MCF 10A (cell line): ENCODE results near the gene ASB4. TPM values are rescaled to one million over a fixed set of nuclear protein-coding genes. Genes with fewer than 3 reads are reported as not detected.

Source experiments
- BruUV-seq: library from RNA; stranded (reverse); fragments of 400-500 nt; replicated peaks from 2 replicates; lab custom pipeline; 2021; lab: Mats Ljungman, UMichigan
- CTCF ChIA-PET: fragments of 300-600 bp; sonication (Branson Sonifier 250); formaldehyde crosslinking; extraction: SDS; loops from one replicate; lab custom pipeline; 2021; ENCODE audit warnings: antibody characterized with exemption, inconsistent platforms; lab: Yijun Ruan, JAX
- POLR2A ChIA-PET: fragments of 300-600, 350-650 bp; sonication (Branson Sonifier 250); formaldehyde crosslinking; extraction: SDS; loops from one replicate; lab custom pipeline; 2020; ENCODE audit warnings: antibody characterized with exemption, inconsistent platforms; lab: Yijun Ruan, JAX
- DNase-seq: peaks from one replicate; pipeline ENCODE4 v3.0.0-alpha.2; 2018; ENCODE audit not compliant: unreplicated experiment
- H3K27ac Mint-ChIP-seq: one replicate; pipeline ENCODE4 v1.8.0; 2022; ENCODE audit warnings: mild to moderate bottlenecking, low read depth, mixed read lengths; ENCODE audit not compliant: unreplicated experiment
- H3K27me3 Mint-ChIP-seq: one replicate; pipeline ENCODE4 v1.8.0; 2022; ENCODE audit warnings: mixed read lengths; ENCODE audit not compliant: insufficient read depth, unreplicated experiment
- H3K36me3 Mint-ChIP-seq: one replicate; pipeline ENCODE4 v1.8.0; 2022; ENCODE audit warnings: mild to moderate bottlenecking, moderate library complexity, mixed read lengths; ENCODE audit not compliant: insufficient read depth, unreplicated experiment
- H3K4me1 Mint-ChIP-seq: one replicate; pipeline ENCODE4 v1.8.0; 2022; ENCODE audit warnings: mixed read lengths; ENCODE audit not compliant: insufficient read depth, unreplicated experiment
- H3K4me3 Mint-ChIP-seq: one replicate; pipeline ENCODE4 v1.8.0; 2022; ENCODE audit warnings: mild to moderate bottlenecking, moderate library complexity, mixed read lengths; ENCODE audit not compliant: unreplicated experiment
- H3K9me3 Mint-ChIP-seq: one replicate; pipeline ENCODE4 v1.8.0; 2022; ENCODE audit warnings: mixed read lengths; ENCODE audit not compliant: unreplicated experiment
- intact Hi-C: fragments of 100-400 bp; cut with micrococcal nuclease; formaldehyde crosslinking; loops from 2 replicates; pipeline ENCODE4 v1.14.1; 2022
- total RNA-seq: library from RNA; stranded (reverse); gene quantifications from 2 replicates; pipeline ENCODE4 v1.2.3, GENCODE V29; 2022
- TF ChIP-seq, protein P1 (sequence below): fragments of 200-600 bp; IDR thresholded peaks from one replicate; pipeline ENCODE4 v1.8.0; 2022; ENCODE audit warnings: antibody characterized with exemption, mild to moderate bottlenecking; ENCODE audit not compliant: unreplicated experiment

ASB4 gene
- total RNA-seq, 1 experiment from 2014 or later, result not detected

GRCh38 chr7:95569720-95570119, 84.0 kb downstream of the ASB4 start:
- Mint-ChIP-seq H3K4me3 (no peak overlapping the region), H3K4me1 (peaks cover 9% of the 10 kb centered on the region), H3K27ac (no peak overlapping the region), H3K27me3 (no peaks in the 10 kb centered on the region), H3K9me3 (no peaks in the 10 kb centered on the region), H3K36me3 (no peaks in the 10 kb centered on the region)
- no peak for DNase-seq
- ChIA-PET POLR2A (interaction anchor here (0.6 to 2.4 kb wide), 6 partner anchors 9 to 615 kb away, joined by 3 to 9 read pairs (median 4); no protein-coding TSS in a partner anchor), CTCF (interaction anchor here (0.7 to 1.3 kb wide), 3 partner anchors 9 to 113 kb away, joined by 3 read pairs; no protein-coding TSS in a partner anchor)
- TF ChIP-seq, protein P1, sequence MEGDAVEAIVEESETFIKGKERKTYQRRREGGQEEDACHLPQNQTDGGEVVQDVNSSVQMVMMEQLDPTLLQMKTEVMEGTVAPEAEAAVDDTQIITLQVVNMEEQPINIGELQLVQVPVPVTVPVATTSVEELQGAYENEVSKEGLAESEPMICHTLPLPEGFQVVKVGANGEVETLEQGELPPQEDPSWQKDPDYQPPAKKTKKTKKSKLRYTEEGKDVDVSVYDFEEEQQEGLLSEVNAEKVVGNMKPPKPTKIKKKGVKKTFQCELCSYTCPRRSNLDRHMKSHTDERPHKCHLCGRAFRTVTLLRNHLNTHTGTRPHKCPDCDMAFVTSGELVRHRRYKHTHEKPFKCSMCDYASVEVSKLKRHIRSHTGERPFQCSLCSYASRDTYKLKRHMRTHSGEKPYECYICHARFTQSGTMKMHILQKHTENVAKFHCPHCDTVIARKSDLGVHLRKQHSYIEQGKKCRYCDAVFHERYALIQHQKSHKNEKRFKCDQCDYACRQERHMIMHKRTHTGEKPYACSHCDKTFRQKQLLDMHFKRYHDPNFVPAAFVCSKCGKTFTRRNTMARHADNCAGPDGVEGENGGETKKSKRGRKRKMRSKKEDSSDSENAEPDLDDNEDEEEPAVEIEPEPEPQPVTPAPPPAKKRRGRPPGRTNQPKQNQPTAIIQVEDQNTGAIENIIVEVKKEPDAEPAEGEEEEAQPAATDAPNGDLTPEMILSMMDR, result no peak
- intact Hi-C loops, result no loop called here
- BruUV-seq, result no TSS peak

GRCh38 chr7:95577137-95577536, 91.4 kb downstream of the ASB4 start:
- no peaks in the 10 kb centered on the region for H3K27me3 Mint-ChIP-seq
- no TSS peak for BruUV-seq
- intact Hi-C loops, result no loop called here
- H3K4me3 Mint-ChIP-seq, result no peak overlapping the region
- DNase-seq, result peak; percentile 72
- peak overlapping the region; percentile 66 for H3K27ac Mint-ChIP-seq
- POLR2A ChIA-PET, result interaction anchor here (1.3 to 3.2 kb wide), 2 partner anchors 19 to 26 kb away, joined by 3 to 18 read pairs; no protein-coding TSS in a partner anchor
- TF ChIP-seq, protein P1, result no peak
- CTCF ChIA-PET, result interaction anchor here (0.6 to 1.5 kb wide), 5 partner anchors 12 to 109 kb away, joined by 3 to 4 read pairs (median 3); no protein-coding TSS in a partner anchor
- H3K4me1 Mint-ChIP-seq, result peaks cover 7% of the 10 kb centered on the region
- no peaks in the 10 kb centered on the region for H3K9me3 Mint-ChIP-seq
- H3K36me3 Mint-ChIP-seq, result peaks cover 5% of the 10 kb centered on the region

DNA sequence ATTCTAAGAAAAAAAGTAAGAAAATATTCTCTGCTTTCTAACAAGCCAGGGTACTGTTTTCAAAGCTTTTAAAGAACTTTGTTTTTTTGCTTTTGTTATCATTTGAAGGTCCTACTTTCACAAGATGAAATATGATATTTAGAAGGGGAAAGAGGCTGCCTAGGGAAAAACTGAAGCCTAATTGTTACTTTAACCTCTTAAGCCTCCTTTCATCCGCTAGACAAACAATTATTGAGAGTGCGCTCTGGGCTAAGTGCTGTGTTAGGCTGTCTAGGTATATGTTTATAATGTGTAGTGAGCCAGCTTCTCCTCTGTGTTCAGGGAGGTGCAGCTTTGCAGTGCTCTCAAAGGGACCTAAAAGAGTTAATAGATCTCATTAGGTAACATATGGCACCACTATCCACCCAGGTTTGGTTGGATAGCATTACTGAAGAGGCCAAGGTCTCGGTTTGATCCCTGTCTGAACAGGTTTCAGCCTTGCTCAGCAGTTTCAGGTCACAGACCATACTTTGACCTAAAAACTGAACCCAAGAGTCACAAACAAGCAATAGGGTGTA, 92.6 kb downstream of the ASB4 start:
- Mint-ChIP-seq H3K27me3 (no peaks in the 10 kb centered on the region), H3K36me3 (peaks cover 13% of the 10 kb centered on the region), H3K9me3 (no peaks in the 10 kb centered on the region), H3K27ac (no peak overlapping the region), H3K4me1 (peaks cover 7% of the 10 kb centered on the region), H3K4me3 (no peak overlapping the region)
- ChIA-PET CTCF (interaction anchor here (1.0 to 1.2 kb wide), 2 partner anchors 8 to 13 kb away, joined by 3 read pairs; no protein-coding TSS in a partner anchor), POLR2A (interaction anchor here (0.7 to 3.2 kb wide), 8 partner anchors 9 to 33 kb away, joined by 3 to 18 read pairs (median 3); no protein-coding TSS in a partner anchor)
- intact Hi-C loops, result no loop called here
- no TSS peak for BruUV-seq
- TF ChIP-seq, protein P1, result no peak
- DNase-seq, result no peak

DNA sequence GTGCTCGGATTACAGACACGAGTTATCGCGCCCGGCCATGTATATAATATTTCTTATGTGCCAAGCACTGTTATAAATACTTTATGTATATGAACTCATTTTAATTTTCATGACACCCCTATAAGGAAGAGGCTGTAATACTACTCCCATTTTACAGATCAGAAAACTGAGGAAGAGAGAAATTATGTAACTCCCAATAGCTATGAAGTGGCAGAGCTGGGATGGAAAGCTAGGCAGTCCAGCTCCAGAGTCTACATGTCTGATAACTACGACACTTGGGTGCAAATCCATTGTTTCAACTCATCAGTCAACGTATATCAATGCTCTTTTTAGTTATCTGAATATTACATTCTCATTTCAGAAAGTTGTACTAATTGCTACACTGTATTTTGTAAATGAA, 93.6 kb downstream of the ASB4 start:
- ChIA-PET POLR2A (interaction anchor here (0.7 to 3.2 kb wide), 4 partner anchors 16 to 34 kb away, joined by 3 to 18 read pairs (median 4); no protein-coding TSS in a partner anchor), CTCF (interaction anchor here (0.8 kb wide), 1 partner anchor 17 kb away, joined by 3 read pairs; the partner anchor contains the start of gene PDK4)
- no peak overlapping the region for H3K4me3 Mint-ChIP-seq
- no TSS peak for BruUV-seq
- H3K27me3 Mint-ChIP-seq, result no peaks in the 10 kb centered on the region
- H3K27ac Mint-ChIP-seq, result no peak overlapping the region
- peaks cover 7% of the 10 kb centered on the region for H3K4me1 Mint-ChIP-seq
- peaks cover 13% of the 10 kb centered on the region for H3K36me3 Mint-ChIP-seq
- no peak for DNase-seq
- H3K9me3 Mint-ChIP-seq, result no peaks in the 10 kb centered on the region
- intact Hi-C loops, result no loop called here
- TF ChIP-seq, protein P1, result no peak
